ENCODE results near the gene MAN1A1.

DNA sequence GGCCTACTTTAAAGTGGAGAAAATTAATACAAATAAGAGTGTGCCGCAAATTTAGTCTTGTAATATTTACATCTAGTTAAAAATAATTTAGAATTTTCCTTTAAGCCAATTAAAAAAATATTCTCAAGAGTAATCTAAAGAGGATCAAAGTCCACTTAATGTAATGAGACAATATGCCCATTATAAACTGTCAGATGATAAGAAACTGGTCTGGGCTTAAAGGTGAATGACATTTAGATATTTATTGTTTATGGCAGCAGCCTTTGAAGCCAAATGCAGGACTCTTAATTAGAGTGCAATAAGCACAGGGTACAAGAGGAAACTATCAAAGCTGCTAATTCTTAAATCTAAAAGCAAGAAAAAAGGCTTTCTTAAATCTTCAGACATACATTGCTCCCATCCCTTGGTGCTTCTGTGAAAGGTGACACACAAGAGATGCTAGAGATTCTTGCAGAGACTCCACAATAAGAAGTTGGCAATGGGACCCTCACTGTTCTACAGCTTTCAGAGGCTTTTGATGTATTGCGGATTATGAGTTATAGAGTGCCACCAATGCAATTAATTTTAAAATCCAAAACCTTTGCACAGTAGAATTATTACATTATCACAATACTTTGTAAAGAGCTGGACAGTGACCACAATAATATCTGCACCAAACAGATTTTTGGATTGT is 116.1 kb downstream of the MAN1A1 start:
- no peak for TF ChIP-seq ZNF514 (tag by site-specific recombination; IDR thresholded peaks at IDR 0.05)
- no peak for TF ChIP-seq SCRT1 (tag by site-specific recombination; IDR thresholded peaks at IDR 0.05; ENCODE audit: borderline replicate concordance)
- TF ChIP-seq, protein P1, sequence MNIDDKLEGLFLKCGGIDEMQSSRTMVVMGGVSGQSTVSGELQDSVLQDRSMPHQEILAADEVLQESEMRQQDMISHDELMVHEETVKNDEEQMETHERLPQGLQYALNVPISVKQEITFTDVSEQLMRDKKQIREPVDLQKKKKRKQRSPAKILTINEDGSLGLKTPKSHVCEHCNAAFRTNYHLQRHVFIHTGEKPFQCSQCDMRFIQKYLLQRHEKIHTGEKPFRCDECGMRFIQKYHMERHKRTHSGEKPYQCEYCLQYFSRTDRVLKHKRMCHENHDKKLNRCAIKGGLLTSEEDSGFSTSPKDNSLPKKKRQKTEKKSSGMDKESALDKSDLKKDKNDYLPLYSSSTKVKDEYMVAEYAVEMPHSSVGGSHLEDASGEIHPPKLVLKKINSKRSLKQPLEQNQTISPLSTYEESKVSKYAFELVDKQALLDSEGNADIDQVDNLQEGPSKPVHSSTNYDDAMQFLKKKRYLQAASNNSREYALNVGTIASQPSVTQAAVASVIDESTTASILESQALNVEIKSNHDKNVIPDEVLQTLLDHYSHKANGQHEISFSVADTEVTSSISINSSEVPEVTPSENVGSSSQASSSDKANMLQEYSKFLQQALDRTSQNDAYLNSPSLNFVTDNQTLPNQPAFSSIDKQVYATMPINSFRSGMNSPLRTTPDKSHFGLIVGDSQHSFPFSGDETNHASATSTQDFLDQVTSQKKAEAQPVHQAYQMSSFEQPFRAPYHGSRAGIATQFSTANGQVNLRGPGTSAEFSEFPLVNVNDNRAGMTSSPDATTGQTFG (tag by site-specific recombination; IDR thresholded peaks at IDR 0.05; ENCODE audit: borderline replicate concordance): no peak
- TF ChIP-seq, protein P2, sequence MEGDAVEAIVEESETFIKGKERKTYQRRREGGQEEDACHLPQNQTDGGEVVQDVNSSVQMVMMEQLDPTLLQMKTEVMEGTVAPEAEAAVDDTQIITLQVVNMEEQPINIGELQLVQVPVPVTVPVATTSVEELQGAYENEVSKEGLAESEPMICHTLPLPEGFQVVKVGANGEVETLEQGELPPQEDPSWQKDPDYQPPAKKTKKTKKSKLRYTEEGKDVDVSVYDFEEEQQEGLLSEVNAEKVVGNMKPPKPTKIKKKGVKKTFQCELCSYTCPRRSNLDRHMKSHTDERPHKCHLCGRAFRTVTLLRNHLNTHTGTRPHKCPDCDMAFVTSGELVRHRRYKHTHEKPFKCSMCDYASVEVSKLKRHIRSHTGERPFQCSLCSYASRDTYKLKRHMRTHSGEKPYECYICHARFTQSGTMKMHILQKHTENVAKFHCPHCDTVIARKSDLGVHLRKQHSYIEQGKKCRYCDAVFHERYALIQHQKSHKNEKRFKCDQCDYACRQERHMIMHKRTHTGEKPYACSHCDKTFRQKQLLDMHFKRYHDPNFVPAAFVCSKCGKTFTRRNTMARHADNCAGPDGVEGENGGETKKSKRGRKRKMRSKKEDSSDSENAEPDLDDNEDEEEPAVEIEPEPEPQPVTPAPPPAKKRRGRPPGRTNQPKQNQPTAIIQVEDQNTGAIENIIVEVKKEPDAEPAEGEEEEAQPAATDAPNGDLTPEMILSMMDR (tag by site-specific recombination; IDR thresholded peaks at IDR 0.05): no peak

All from HEK293 (cell line).